IMR-90 (cell line): ENCODE data around the gene UBE2G1. TPM values are rescaled to one million over a fixed set of nuclear protein-coding genes. Genes with fewer than 3 reads are reported as not detected.

Experiments
- ATAC-seq: fragments of 200-7000 bp; cut with Tn5 transposase; 2 replicates; pipeline ENCODE4 v1.9.1; 2020; ENCODE audit warnings: low read depth, mild to moderate bottlenecking, moderate library complexity
- BruUV-seq: library from RNA; stranded (reverse); fragments of 400-500 nt; replicated peaks from 2 replicates; lab custom pipeline; 2021; lab: Mats Ljungman, UMichigan
- CTCF ChIA-PET: fragments of 300-600 bp; formaldehyde crosslinking; extraction: SDS; loops from one replicate; lab custom pipeline; 2021; ENCODE audit warnings: antibody characterized with exemption; lab: Yijun Ruan, JAX
- POLR2A ChIA-PET: fragments of 300-600 bp; sonication (Branson Sonifier 250); formaldehyde crosslinking; loops from one replicate; lab custom pipeline; 2022; ENCODE audit warnings: antibody characterized with exemption; ENCODE audit not compliant: unreplicated experiment; lab: Charles Lee
- DNase-seq: peaks from one replicate; pipeline ENCODE4 v3.0.0; 2013
- H2AFZ ChIP-seq: replicated peaks from 2 replicates; pipeline ENCODE3; 2013; ENCODE audit warnings: low read length, mild to moderate bottlenecking; ENCODE audit not compliant: poor library complexity
- H2AK5ac ChIP-seq: 2 replicates; pipeline ENCODE4 v1.6.1; 2013; ENCODE audit warnings: low read depth, low read length, inconsistent platforms
- H2AK9ac ChIP-seq: replicated peaks from 2 replicates; pipeline ENCODE3; 2013; ENCODE audit warnings: mild to moderate bottlenecking, low read depth, low read length, moderate library complexity; ENCODE audit not compliant: poor library complexity
- H2BK120ac ChIP-seq: 2 replicates; pipeline ENCODE4 v1.6.1; 2013; ENCODE audit warnings: low read depth, low read length, inconsistent platforms
- H2BK15ac ChIP-seq: 3 replicates; pipeline ENCODE4 v1.6.1; 2013; ENCODE audit warnings: low read depth, low read length, inconsistent platforms
- H2BK20ac ChIP-seq: 2 replicates; pipeline ENCODE4 v1.6.1; 2013; ENCODE audit warnings: low read depth, mild to moderate bottlenecking, inconsistent platforms, low read length, moderate library complexity
- H2BK5ac ChIP-seq: 2 replicates; pipeline ENCODE4 v1.6.1; 2013; ENCODE audit warnings: mild to moderate bottlenecking, low read depth, low read length, inconsistent platforms; ENCODE audit not compliant: poor library complexity, severe bottlenecking
- H3K14ac ChIP-seq: replicated peaks from 2 replicates; pipeline ENCODE4 v1.6.1; 2013; ENCODE audit warnings: low read depth, low read length, inconsistent platforms
- H3K18ac ChIP-seq: 2 replicates; pipeline ENCODE4 v1.6.1; 2013; ENCODE audit warnings: low read depth, low read length, control low read depth
- H3K23ac ChIP-seq: 2 replicates; pipeline ENCODE4 v1.6.1; 2013; ENCODE audit warnings: low read depth, low read length, inconsistent platforms
- H3K27ac ChIP-seq: 2 replicates; pipeline ENCODE4 v1.5.1; 2013; ENCODE audit warnings: mild to moderate bottlenecking, control low read depth, low read length; ENCODE audit not compliant: insufficient read depth
- H3K27me3 ChIP-seq: 2 replicates; pipeline ENCODE4 v1.6.1; 2013; ENCODE audit warnings: low read length; ENCODE audit not compliant: control insufficient read depth, insufficient read depth
- H3K36me3 ChIP-seq: 2 replicates; pipeline ENCODE4 v1.6.1; 2013; ENCODE audit warnings: low read length, mixed read lengths; ENCODE audit not compliant: control insufficient read depth, insufficient read depth
- H3K4ac ChIP-seq: 2 replicates; pipeline ENCODE4 v1.6.1; 2013; ENCODE audit warnings: low read depth, low read length, inconsistent platforms
- H3K4me1 ChIP-seq: 2 replicates; pipeline ENCODE4 v1.6.1; 2013; ENCODE audit warnings: low read length, mixed read lengths; ENCODE audit not compliant: control insufficient read depth, insufficient read depth
- H3K4me2 ChIP-seq: 2 replicates; pipeline ENCODE4 v1.6.1; 2013; ENCODE audit warnings: low read depth, mild to moderate bottlenecking, control low read depth, low read length, moderate library complexity
- H3K4me3 ChIP-seq: 2 replicates; pipeline ENCODE4 v1.5.1; 2013; ENCODE audit warnings: low read depth, mild to moderate bottlenecking, control low read depth, low read length, moderate library complexity; ENCODE audit not compliant: insufficient read depth
- H3K56ac ChIP-seq: 2 replicates; pipeline ENCODE4 v1.6.1; 2013; ENCODE audit warnings: low read length, inconsistent platforms; ENCODE audit not compliant: insufficient read depth; ENCODE audit errors: extremely low read depth
- H3K79me1 ChIP-seq, 2 experiments: 2 replicates each; pipeline ENCODE4 v1.6.1; 2013; ENCODE audit warnings: low read length in 2 of 2, inconsistent platforms in 1 of 2, low read depth in 1 of 2
- H3K9ac ChIP-seq: 2 replicates; pipeline ENCODE4 v1.6.1; 2013; ENCODE audit warnings: low read depth, low read length, control low read depth
- H3K9me1 ChIP-seq: 2 replicates; pipeline ENCODE4 v1.6.1; 2013; ENCODE audit warnings: low read length, inconsistent platforms; ENCODE audit not compliant: insufficient read depth
- H3K9me3 ChIP-seq: 2 replicates; pipeline ENCODE4 v1.6.1; 2013; ENCODE audit warnings: low read length; ENCODE audit not compliant: control insufficient read depth, insufficient read depth
- H4K20me1 ChIP-seq: 2 replicates; pipeline ENCODE4 v1.6.1; 2013; ENCODE audit warnings: low read length, inconsistent platforms; ENCODE audit not compliant: insufficient read depth
- H4K5ac ChIP-seq: 2 replicates; pipeline ENCODE4 v1.6.1; 2013; ENCODE audit warnings: mild to moderate bottlenecking, low read depth, low read length, control low read depth
- H4K8ac ChIP-seq, 2 experiments: 2 replicates each; pipeline ENCODE4 v1.6.1; 2013; ENCODE audit warnings: low read depth in 2 of 2, low read length in 2 of 2, control low read depth in 1 of 2, inconsistent platforms in 1 of 2
- H4K91ac ChIP-seq: 2 replicates; pipeline ENCODE4 v1.6.1; 2013; ENCODE audit warnings: low read depth, low read length, inconsistent platforms; ENCODE audit not compliant: insufficient read depth
- ELK1 ChIP-seq: fragments of 150-350 bp; IDR thresholded peaks from 2 replicates; pipeline ENCODE4 v1.6.1; 2016; ENCODE audit warnings: low read depth, mild to moderate bottlenecking, low read length, moderate library complexity, borderline replicate concordance
- FOS ChIP-seq: fragments of 150-350 bp; IDR thresholded peaks from 2 replicates; pipeline ENCODE4 v1.6.1; 2016; ENCODE audit warnings: low read depth, low read length
- MAFK ChIP-seq: IDR thresholded peaks from 2 replicates; pipeline ENCODE4 v1.6.1; 2012; ENCODE audit warnings: low read depth, low read length, improper control_type of control experiment
- NFE2L2 ChIP-seq: fragments of 150-350 bp; IDR thresholded peaks from 2 replicates; pipeline ENCODE4 v1.6.1; 2016; ENCODE audit warnings: low read depth, mild to moderate bottlenecking, low read length
- RCOR1 ChIP-seq: IDR thresholded peaks from 2 replicates; pipeline ENCODE4 v1.6.1; 2012; ENCODE audit warnings: mild to moderate bottlenecking, low read length, improper control_type of control experiment; ENCODE audit not compliant: insufficient replicate concordance
- WGBS, 2 experiments: methylation state at CpG; one replicate each; pipeline versions ENCODE4 v1.1.5 to v1.1.7; 2013; ENCODE audit warnings: missing lambda C conversion rate in 2 of 2; ENCODE audit not compliant: insufficient read length in 1 of 2; ENCODE audit errors: extremely low coverage in 2 of 2; 5-methylcytosine and 5-hydroxymethylcytosine counted together
- dilution Hi-C: fragments of 300-500 bp; cut with HindIII; formaldehyde crosslinking; loops from one replicate; pipeline ENCODE4 v1.14.3; 2018; ENCODE audit warnings: low sequenced_read_pairs; ENCODE audit not compliant: unreplicated experiment
- in situ Hi-C: fragments of 300-500 bp; cut with MboI; formaldehyde crosslinking; loops from 3 replicates; pipeline ENCODE4 v1.14.3; 2019; ENCODE audit warnings: low sequenced_read_pairs, inconsistent platforms, mixed read lengths
- intact Hi-C: fragments of 100-400 bp; cut with micrococcal nuclease; formaldehyde crosslinking; loops from 2 replicates; pipeline ENCODE4 v1.10.0; 2022
- polyA plus RNA-seq, 3 experiments: library from polyadenylated mRNA; depleted of rRNA; stranded (reverse); fragments of >200 nt; gene quantifications; 2 replicates each; pipeline ENCODE4 v1.2.3, GENCODE V29; 2012; ENCODE audit warnings: low replicate concordance in 1 of 3
- total RNA-seq: library from RNA; depleted of rRNA; stranded (reverse); fragments of >200 nt; gene quantifications from 2 replicates; pipeline ENCODE4 v1.2.3, GENCODE V29; 2012
- TF ChIP-seq, protein P1 (sequence below): fragments of 150-350 bp; IDR thresholded peaks from 2 replicates; pipeline ENCODE4 v1.6.1; 2017; ENCODE audit warnings: mild to moderate bottlenecking, antibody characterized with exemption, low read length, low read depth
- TF ChIP-seq, protein P2 (sequence below): conservative IDR thresholded peaks from 2 replicates; pipeline ENCODE4 v1.5.1; 2012; ENCODE audit warnings: mild to moderate bottlenecking, low read depth, low read length, improper control_type of control experiment

UBE2G1 gene
- total and polyA plus RNA-seq, 2 of the 4 experiments (the other 2 are of a cell fraction), result 26.3 to 26.6 TPM

- no peak overlapping the region for H3K4me3 ChIP-seq
- no peaks in the 10 kb centered on the region for H3K9me1 ChIP-seq
- no peak overlapping the region for H2BK15ac ChIP-seq
- H2AK5ac ChIP-seq, result no peak overlapping the region
- H3K9me3 ChIP-seq, result no peaks in the 10 kb centered on the region
- H2AFZ ChIP-seq, result no peak overlapping the region
- H3K79me1 ChIP-seq, result no peaks in the 10 kb centered on the region
- ChIA-PET POLR2A (no interaction called here), CTCF (no interaction called here)
- H2BK5ac ChIP-seq, result no peak overlapping the region
- dilution Hi-C loops, result no loop called here
- no peak overlapping the region for H3K18ac ChIP-seq
- DNase-seq, result no peak
- no peak for ATAC-seq
- no peak overlapping the region for H4K5ac ChIP-seq
- H2BK20ac ChIP-seq, result no peak overlapping the region
- H4K91ac ChIP-seq, result no peak overlapping the region
- no peak overlapping the region for H2BK120ac ChIP-seq
- no peak overlapping the region for H3K14ac ChIP-seq
- no peak for TF ChIP-seq ELK1
- no peak for TF ChIP-seq NFE2L2
- no peak for TF ChIP-seq FOS
- no peak for TF ChIP-seq RCOR1
- TF ChIP-seq, protein P1, sequence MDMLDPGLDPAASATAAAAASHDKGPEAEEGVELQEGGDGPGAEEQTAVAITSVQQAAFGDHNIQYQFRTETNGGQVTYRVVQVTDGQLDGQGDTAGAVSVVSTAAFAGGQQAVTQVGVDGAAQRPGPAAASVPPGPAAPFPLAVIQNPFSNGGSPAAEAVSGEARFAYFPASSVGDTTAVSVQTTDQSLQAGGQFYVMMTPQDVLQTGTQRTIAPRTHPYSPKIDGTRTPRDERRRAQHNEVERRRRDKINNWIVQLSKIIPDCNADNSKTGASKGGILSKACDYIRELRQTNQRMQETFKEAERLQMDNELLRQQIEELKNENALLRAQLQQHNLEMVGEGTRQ, result no peak
- TF ChIP-seq MAFK, result no peak
- TF ChIP-seq, protein P2, sequence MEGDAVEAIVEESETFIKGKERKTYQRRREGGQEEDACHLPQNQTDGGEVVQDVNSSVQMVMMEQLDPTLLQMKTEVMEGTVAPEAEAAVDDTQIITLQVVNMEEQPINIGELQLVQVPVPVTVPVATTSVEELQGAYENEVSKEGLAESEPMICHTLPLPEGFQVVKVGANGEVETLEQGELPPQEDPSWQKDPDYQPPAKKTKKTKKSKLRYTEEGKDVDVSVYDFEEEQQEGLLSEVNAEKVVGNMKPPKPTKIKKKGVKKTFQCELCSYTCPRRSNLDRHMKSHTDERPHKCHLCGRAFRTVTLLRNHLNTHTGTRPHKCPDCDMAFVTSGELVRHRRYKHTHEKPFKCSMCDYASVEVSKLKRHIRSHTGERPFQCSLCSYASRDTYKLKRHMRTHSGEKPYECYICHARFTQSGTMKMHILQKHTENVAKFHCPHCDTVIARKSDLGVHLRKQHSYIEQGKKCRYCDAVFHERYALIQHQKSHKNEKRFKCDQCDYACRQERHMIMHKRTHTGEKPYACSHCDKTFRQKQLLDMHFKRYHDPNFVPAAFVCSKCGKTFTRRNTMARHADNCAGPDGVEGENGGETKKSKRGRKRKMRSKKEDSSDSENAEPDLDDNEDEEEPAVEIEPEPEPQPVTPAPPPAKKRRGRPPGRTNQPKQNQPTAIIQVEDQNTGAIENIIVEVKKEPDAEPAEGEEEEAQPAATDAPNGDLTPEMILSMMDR, result no peak
- H3K27me3 ChIP-seq, result peaks cover 4% of the 10 kb centered on the region; the same call in 1 of the 2 replicates
- no CpG with 5 or more reads among the region's 6 CpGs for WGBS, 2 experiments
- no peak overlapping the region for H4K8ac ChIP-seq
- no peaks in the 10 kb centered on the region for H3K4me1 ChIP-seq
- BruUV-seq, result no TSS peak
- H3K4me2 ChIP-seq, result no peak overlapping the region
- in situ Hi-C loops, result no loop called here
- H3K36me3 ChIP-seq, result no peaks in the 10 kb centered on the region
- intact Hi-C loops, result no loop called here
- H4K20me1 ChIP-seq, result no peaks in the 10 kb centered on the region
- H3K27ac ChIP-seq, result no peak overlapping the region
- no peak overlapping the region for H3K4ac ChIP-seq
- H3K56ac ChIP-seq, result no peak overlapping the region
- H2AK9ac ChIP-seq, result no peak overlapping the region
- no peak overlapping the region for H3K23ac ChIP-seq
- no peak overlapping the region for H3K9ac ChIP-seq
Measured at GRCh38 chr17:4397840-4398239, 31.4 kb upstream of the UBE2G1 start.
